PFSK-1 (cell line): ENCODE data around the gene CDH26.

ENCODE experiments used
- POLR2AphosphoS5 ChIP-seq: IDR thresholded peaks from 2 replicates; pipeline ENCODE4 v1.6.1; 2012; ENCODE audit warnings: low read depth, mild to moderate bottlenecking, control low read depth, low read length, moderate library complexity
- TAF1 ChIP-seq: IDR thresholded peaks from 2 replicates; pipeline ENCODE4 v1.6.1; 2012; ENCODE audit warnings: low read length, control low read depth, borderline replicate concordance; ENCODE audit not compliant: insufficient read depth

- TF ChIP-seq POLR2AphosphoS5 (no peak), TAF1 (no peak)
Observed at GRCh38 chr20:59985164-59985563, 26.9 kb downstream of the CDH26 start.
